NK-92 (cell line): Measurements from ENCODE around the gene CRYM.
"Not testable (repeated sequence)": the region's sequence is repeated elsewhere in the genome, so short reads cannot be mapped to it uniquely, and the experiment has no call there.

Source experiments
- DNase-seq: peaks from one replicate; lab custom pipeline; 2025; ENCODE audit not compliant: unreplicated experiment; lab: John Stamatoyannopoulos, UW

The CRYM gene

GRCh38 chr16:21277927-21278706 is at the start of gene CRYM:
Gene CRYM (minus strand): TSS chr16:21278290. CDS start chr16:21278251, 39 bp downstream.
- DNase-seq = no peak

GRCh38 chr16:21327046-21327445 is 49.0 kb upstream of the CRYM start:
- DNase-seq = no peak

GRCh38 chr16:21326459-21326858 is 48.4 kb upstream of the CRYM start:
- DNase-seq = no peak

GRCh38 chr16:21324267-21324666 is 46.2 kb upstream of the CRYM start:
- no peak for DNase-seq

- not testable (repeated sequence) for DNase-seq
Measured at GRCh38 chr16:21322251-21322650, 44.2 kb upstream of the CRYM start.

GRCh38 chr16:21321736-21322135 is 43.6 kb upstream of the CRYM start:
- DNase-seq = no peak

- no peak for DNase-seq
Measured at GRCh38 chr16:21314339-21314738, 36.2 kb upstream of the CRYM start.

GRCh38 chr16:21312863-21313372 is 34.8 kb upstream of the CRYM start:
- DNase-seq = not testable (repeated sequence)

- DNase-seq = not testable (repeated sequence)
Measured at GRCh38 chr16:21312046-21312445, 34.0 kb upstream of the CRYM start.

GRCh38 chr16:21306712-21307111 is 28.6 kb upstream of the CRYM start:
- DNase-seq = not testable (repeated sequence)

GRCh38 chr16:21302898-21303528 is 24.9 kb upstream of the CRYM start:
- DNase-seq = no peak

GRCh38 chr16:21302454-21302853 is 24.4 kb upstream of the CRYM start:
- no peak for DNase-seq

GRCh38 chr16:21301895-21302291 is 23.8 kb upstream of the CRYM start:
- no peak for DNase-seq

- no peak for DNase-seq
Measured at GRCh38 chr16:21301168-21301894, 23.2 kb upstream of the CRYM start.

- DNase-seq = no peak
Measured at GRCh38 chr16:21300309-21301167, 22.4 kb upstream of the CRYM start.

GRCh38 chr16:21289789-21290188 is 11.7 kb upstream of the CRYM start:
- not testable (repeated sequence) for DNase-seq

- DNase-seq = no peak
Measured at GRCh38 chr16:21285314-21285713, 7.2 kb upstream of the CRYM start.

- no peak for DNase-seq
Measured at GRCh38 chr16:21284414-21284813, 6.3 kb upstream of the CRYM start.

GRCh38 chr16:21283521-21284289 is 5.6 kb upstream of the CRYM start:
- DNase-seq = no peak
